ENCODE data around the gene PTPRR. TPM values are rescaled to one million over a fixed set of nuclear protein-coding genes. Genes with fewer than 3 reads are reported as not detected.

PTPRR gene
- total RNA-seq, 3 donors from 2014 or later: 16.6 to 46.9 (median 25.1) TPM

DNA sequence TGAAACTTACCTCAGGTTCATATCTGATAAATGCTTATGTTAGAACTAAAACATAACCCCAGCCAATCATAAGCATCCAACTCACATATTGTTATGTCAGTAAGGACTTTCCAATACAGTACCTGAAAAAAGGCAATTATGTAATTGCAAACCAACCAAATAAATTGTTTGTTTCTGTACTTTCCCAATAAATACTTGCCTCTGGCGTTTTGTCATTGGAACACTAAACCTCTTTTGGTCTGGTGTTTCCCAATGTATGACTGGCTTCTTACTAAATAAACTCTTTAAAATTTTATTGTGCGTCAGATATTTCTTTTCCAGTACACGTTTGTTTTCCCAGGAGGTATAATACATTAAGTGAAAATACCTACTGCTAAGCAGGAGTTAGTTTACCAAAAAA is 276.6 kb downstream of the PTPRR start:
- intact Hi-C loops (cut with DNase I, micrococcal nuclease): no loop called here
- Histone ChIP-seq H3K9me3 (no peaks in the 10 kb centered on the region), H3K36me3 (ENCODE audit: low read depth) (no peaks in the 10 kb centered on the region), H3K4me3 (no peak overlapping the region), H3K4me1 (ENCODE audit: low read depth) (no peaks in the 10 kb centered on the region)
- no peak for ATAC-seq
- DNase-seq: no peak
- TF ChIP-seq, protein P1, sequence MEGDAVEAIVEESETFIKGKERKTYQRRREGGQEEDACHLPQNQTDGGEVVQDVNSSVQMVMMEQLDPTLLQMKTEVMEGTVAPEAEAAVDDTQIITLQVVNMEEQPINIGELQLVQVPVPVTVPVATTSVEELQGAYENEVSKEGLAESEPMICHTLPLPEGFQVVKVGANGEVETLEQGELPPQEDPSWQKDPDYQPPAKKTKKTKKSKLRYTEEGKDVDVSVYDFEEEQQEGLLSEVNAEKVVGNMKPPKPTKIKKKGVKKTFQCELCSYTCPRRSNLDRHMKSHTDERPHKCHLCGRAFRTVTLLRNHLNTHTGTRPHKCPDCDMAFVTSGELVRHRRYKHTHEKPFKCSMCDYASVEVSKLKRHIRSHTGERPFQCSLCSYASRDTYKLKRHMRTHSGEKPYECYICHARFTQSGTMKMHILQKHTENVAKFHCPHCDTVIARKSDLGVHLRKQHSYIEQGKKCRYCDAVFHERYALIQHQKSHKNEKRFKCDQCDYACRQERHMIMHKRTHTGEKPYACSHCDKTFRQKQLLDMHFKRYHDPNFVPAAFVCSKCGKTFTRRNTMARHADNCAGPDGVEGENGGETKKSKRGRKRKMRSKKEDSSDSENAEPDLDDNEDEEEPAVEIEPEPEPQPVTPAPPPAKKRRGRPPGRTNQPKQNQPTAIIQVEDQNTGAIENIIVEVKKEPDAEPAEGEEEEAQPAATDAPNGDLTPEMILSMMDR (IDR thresholded peaks at IDR 0.05): no peak

DNA sequence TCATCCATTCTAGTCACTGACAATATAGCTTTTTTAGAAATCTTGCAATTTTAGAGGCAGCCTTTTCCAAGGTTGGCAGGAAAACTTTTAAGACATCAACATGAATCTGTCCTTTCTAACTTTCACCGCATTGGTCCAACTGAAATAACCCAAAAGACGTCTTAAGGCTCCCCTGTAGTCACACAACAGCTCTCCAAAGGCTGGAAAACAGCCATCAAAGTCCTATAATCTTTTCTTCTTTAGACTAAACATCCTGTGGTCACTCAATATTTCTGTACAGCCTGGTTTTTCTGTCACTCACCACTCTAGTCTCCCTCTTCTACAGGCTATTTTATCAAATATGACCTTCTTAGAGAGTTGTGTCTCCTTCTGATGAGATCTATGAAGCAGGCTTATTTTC is 278.8 kb downstream of the PTPRR start:
- TF ChIP-seq, protein P1 (IDR thresholded peaks at IDR 0.05): no peak
- ATAC-seq: no peak
- Histone ChIP-seq H3K9me3 (no peaks in the 10 kb centered on the region), H3K4me3 (no peak overlapping the region), H3K36me3 (ENCODE audit: low read depth) (no peaks in the 10 kb centered on the region), H3K4me1 (ENCODE audit: low read depth) (no peaks in the 10 kb centered on the region)
- intact Hi-C loops (cut with DNase I, micrococcal nuclease): no loop called here
- DNase-seq: no peak

GRCh38 chr12:70640901-70641300 is 279.6 kb downstream of the PTPRR start:
- TF ChIP-seq, protein P1 (IDR thresholded peaks at IDR 0.05): no peak
- intact Hi-C loops (cut with DNase I, micrococcal nuclease): no loop called here
- DNase-seq (no peak), ATAC-seq (no peak)
- no peaks in the 10 kb centered on the region for H3K4me1 ChIP-seq (ENCODE audit: low read depth)
- H3K4me3 ChIP-seq: no peak overlapping the region
- no peaks in the 10 kb centered on the region for H3K36me3 ChIP-seq (ENCODE audit: low read depth)
- H3K9me3 ChIP-seq: no peaks in the 10 kb centered on the region

DNA sequence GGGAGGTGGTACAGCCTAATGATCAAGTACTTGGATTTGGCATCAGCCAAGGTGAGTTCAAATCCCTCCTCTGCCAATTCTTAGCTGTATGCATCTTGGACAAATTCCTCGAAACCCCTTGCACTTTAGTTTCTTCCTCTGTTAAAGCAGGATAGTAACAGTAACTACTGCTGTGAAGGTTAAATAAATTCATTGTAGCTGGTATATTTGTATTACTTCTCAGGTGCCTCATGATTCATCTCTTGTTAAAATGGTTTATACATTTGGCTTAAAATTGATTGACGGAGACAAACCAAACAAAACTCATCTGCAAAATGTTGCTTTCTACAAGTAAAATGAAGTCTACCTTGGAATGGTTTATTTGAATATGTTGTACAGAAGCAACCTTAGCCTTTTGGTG is 281.0 kb downstream of the PTPRR start:
- no peaks in the 10 kb centered on the region for H3K4me1 ChIP-seq (ENCODE audit: low read depth)
- H3K4me3 ChIP-seq: no peak overlapping the region
- H3K9me3 ChIP-seq: no peaks in the 10 kb centered on the region
- TF ChIP-seq, protein P1 (IDR thresholded peaks at IDR 0.05): no peak
- H3K36me3 ChIP-seq (ENCODE audit: low read depth): no peaks in the 10 kb centered on the region
- ATAC-seq: no peak
- no peak for DNase-seq
- intact Hi-C loops (cut with DNase I, micrococcal nuclease): no loop called here

GRCh38 chr12:70638639-70639360 is 281.7 kb downstream of the PTPRR start:
- H3K4me1 ChIP-seq (ENCODE audit: low read depth): no peaks in the 10 kb centered on the region
- intact Hi-C loops (cut with DNase I, micrococcal nuclease): no loop called here
- TF ChIP-seq, protein P1 (IDR thresholded peaks at IDR 0.05): no peak
- ATAC-seq: no peak
- no peak overlapping the region for H3K4me3 ChIP-seq
- H3K9me3 ChIP-seq: no peaks in the 10 kb centered on the region
- H3K36me3 ChIP-seq (ENCODE audit: low read depth): no peaks in the 10 kb centered on the region
- DNase-seq: no peak
